Superior temporal gyrus (tissue), 1 donor: ENCODE measurements around the gene STRN.
"Not testable (repeated sequence)": the region's sequence is repeated elsewhere in the genome, so short reads cannot be mapped to it uniquely, and the experiment has no call there.

ENCODE experiments used
- DNase-seq: peaks from one replicate; pipeline ENCODE4 v3.0.0-alpha.2; 2016; ENCODE audit errors: extremely low spot score

The STRN gene, protein sequence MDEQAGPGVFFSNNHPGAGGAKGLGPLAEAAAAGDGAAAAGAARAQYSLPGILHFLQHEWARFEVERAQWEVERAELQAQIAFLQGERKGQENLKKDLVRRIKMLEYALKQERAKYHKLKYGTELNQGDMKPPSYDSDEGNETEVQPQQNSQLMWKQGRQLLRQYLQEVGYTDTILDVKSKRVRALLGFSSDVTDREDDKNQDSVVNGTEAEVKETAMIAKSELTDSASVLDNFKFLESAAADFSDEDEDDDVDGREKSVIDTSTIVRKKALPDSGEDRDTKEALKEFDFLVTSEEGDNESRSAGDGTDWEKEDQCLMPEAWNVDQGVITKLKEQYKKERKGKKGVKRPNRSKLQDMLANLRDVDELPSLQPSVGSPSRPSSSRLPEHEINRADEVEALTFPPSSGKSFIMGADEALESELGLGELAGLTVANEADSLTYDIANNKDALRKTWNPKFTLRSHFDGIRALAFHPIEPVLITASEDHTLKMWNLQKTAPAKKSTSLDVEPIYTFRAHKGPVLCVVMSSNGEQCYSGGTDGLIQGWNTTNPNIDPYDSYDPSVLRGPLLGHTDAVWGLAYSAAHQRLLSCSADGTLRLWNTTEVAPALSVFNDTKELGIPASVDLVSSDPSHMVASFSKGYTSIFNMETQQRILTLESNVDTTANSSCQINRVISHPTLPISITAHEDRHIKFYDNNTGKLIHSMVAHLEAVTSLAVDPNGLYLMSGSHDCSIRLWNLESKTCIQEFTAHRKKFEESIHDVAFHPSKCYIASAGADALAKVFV

DNA sequence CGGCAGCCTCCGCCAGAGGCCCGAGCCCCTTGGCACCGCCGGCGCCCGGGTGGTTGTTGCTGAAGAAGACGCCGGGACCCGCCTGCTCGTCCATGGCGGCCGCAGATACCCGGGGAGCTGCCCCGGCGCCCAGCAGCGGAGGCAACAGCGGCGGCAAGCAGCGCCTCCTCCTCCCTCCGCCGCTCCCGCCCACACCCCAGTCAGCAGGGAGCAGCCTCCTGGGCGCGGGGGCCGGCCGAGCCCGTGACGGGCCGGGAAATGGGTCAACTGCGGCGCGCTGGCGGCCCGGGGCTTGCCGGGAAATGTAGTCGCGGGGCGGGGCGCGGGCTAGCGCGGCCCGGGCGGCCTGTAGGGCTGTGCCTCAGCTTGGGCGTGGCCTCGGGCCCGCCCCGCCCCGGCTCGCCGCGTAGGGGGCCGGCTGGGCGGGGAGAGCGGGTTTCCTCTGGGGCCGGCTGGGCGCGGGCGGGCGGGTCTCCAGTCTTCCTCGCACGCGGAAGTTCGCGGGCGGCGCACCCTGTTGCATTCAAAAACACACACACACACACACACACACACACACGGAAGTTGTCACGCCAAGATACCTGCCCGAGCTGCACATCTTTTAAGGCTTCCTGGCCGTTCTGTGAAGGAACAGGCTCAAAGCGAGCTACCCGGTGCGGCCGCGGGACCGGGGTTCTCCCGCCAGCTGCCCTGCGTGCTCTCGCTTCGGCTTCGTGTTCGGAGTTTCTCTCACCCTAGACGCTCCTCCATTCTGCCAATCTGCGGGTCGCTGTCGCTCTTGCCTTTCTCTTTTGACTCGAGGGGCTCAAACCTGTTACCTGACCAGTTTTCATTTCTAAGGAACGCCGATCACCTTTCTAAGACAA lies at the start of gene STRN:
Gene STRN (minus strand): TSS at position 167 of the 866 bp plus-strand sequence. CDS start 73 bp downstream, at position 94.
- peak; percentile 95 for DNase-seq

DNA sequence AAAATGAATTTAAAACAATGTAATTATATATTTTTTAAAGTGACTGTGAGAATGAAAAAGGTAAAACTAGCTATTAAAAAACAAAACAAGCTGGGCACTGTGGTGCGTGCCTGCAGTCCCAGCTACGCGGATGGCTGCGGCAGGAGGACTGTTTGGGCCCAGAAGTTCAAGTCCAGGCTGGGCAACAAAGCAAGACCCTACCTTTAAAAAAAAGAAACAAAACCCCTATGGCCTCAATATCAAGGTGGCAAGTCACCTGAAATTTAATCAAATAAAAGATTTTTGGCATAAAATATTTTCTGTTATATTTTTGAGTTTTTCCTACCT lies 46.9 kb upstream of the STRN start:
- no peak for DNase-seq

DNA sequence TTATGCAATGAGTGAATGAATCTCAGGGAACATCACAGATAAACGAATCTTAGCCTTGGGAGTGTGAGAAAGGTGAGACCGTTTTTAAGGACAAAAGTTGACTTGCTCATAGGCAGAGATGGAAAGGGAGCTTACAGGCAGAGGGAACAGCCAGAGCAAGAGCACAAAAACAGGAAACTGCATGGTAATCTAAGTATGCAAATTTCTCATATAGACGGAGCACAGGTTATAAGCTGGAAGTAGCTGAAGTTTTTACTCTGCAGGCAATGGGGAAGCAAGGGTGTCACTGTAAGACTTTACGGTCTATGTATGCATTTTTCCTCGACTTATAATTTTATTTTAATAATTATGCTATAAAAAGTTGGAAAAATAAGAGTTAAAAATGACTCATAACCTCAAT lies 44.8 kb upstream of the STRN start:
- DNase-seq = no peak

DNA sequence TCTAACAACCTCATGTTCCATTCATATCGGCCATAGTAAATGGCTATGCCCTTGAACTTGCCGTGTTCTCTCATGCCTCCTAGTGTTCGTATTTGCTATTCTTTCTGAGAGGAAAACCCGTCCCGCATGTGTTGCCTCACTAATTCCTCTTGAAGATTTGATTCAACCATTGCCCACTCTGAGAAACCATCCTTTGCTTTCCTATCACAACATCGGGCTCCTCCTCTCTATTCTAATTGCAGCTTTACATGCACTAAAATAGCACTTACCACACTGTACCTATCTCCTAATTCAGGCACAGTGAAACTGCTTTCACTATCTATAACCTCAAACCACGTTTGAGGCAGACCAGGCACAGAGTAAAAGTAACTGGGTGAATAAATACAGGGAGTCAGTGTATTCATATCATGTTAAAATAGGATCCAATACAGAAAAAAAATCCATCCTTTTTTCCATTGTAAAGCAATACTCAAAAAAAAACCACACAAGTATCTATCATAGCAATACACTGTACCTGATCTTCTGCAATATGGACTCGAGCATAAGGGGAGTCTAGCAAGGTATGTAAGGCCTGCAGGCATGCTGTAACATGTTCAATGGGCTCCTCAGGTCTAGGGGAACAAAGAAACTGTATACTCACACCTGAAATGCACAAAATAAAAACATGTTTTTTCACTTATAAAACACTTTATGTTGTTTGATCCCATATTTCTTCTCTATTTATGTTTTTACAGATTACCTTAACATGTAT lies 39.0 kb upstream of the STRN start:
- DNase-seq = peak; percentile 47

DNA sequence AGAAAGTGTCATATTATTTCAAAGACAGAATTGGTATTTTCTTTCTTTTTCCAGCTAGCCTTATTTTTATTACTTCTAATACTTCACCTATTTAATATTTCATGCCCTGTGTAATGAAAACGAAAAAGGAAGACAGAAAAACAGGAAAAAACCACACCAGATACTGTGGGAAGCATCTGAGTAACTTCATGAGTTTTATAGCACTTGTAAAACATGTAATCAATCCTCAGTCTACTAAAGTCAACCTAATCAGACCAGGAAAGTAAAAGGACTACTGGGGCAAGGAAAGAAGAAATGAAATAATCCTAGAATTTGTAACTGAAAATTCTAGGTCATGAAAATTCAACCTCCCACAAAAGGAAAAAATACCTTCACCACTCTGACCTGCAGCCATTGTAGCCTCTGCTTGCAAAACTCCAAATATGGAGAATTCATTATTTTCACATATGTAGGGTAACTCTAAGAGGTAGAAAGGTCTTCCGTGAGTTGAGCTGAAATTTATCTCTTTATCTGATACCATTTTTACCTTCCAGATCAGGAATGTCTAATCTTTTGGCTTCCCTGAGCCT lies 34.7 kb upstream of the STRN start:
- DNase-seq = no peak

DNA sequence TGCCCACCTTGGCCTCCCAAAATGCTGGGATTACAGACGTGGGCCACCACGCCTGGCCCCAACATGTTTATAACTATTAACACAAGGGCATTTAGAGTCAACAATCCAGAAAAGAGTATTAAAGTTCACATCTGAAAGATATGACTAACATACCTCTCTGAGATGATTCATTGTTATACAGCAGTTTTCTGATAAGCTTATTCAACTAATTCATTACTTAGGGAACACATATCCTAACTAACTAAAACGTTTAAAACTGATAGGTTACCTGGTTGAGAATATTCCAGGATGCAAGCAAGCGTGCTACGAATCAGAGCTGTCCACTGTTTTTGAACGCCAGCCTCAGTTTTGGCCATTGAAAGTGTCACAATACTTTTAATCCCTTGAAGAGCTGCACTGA lies 34.0 kb upstream of the STRN start:
- no peak for DNase-seq

DNA sequence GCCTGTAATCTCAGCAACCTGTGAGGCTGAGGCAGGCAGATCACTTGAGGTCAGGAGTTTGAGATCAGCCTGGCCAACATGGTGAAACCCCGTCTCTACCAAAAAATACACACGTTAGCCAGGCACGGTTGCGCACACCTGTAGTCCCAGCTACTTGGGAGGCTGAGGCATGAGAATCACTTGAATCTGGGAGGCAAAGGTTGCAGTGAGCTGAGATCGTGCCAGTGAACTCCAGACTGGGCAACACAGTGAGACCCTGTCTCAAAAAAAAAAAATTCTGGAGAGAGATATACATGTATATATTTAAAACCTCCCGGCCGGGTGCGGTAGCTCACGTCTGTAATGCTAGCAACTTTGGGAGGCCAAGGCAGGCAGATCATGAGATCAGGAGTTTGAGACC lies 33.1 kb upstream of the STRN start:
- not testable (repeated sequence) for DNase-seq

DNA sequence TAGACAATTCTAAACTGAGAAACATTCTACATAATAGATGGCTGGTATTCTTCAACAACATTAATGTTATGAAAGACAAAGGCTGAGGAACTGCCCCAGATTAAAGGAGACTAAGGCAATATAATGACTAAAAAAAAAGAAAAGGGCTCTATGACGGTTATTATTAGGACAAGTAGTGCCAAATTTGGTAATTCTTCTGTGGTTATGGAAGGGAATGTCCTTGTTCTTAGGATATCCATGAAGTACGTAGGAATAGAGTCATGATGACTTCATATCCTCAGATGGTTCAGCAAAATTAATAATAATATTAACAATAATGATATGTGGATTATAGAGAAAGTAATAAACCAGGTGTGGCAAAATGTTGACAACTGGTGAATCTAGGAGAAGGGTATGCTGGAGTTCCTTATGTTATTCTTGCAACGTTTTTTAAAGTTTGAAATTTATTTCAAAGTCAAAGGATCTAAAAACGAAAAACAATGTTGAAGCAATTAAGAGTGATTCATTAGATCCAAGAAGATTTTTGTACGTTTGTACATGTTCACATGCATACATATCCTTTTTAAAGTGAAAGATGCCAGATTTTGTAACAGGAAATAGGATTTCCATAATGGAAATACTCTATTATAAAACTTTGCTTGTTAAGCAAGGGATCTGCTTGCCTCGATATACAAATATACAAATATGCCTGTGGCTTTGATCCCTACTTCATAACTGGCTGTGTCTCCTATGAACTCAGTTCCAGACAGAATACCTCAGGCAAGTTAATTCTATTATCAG lies 27.7 kb upstream of the STRN start:
- peak; percentile 5 for DNase-seq

DNA sequence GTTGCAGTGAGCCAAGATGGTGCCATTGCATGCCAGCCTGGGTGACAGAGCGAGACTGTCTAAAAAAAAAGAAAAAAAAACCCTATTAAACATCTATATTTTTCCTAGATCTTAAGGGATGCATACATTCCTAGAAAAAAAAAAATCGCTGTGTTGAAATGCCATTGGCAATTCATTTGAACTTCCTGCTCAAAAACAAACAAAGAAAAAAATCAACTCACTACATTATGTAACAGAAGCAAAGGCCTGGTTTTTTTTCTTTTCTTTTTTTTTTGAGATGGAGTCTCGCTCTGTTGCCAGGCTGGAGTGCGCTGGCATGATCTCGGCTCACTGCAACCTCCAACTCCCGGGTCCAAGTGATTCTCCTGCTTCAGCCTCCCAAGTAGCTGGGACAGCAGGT lies 21.7 kb upstream of the STRN start:
- DNase-seq = no peak

DNA sequence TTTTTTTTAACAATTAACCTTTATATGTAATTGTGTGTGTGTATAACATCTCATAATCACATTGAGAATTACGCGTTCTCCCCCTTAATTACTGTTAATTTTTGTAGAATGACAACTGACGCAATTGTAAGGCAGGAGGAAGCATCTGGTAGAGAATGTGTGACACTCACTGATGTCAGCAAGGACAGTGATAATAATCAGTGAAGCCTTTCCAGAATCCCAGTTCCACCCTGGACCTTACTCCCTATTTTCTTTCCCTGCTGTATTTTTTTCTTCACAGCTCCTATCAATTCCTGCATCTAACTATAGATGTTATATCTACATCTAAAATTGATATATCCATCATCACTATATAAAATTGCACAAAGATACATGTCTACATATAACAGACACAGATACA lies 16.1 kb upstream of the STRN start:
- no peak for DNase-seq

DNA sequence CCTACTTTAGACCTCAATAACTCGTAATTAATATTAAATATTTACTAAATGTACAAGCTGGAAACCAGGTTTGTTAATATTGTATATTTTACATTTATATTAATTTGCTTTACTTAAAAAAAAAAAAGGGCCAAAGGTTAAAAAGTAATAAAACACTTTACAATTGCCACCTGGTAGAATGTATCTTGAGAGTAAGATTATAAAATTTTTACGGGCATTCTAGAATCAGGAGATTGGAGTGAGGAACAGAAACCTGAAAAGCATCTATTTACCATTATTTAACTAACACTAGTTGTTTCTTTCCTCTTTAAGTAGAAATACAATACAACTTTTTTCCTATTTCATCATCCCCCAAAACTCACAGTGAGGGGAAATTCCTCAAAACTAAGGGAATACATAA lies 15.6 kb upstream of the STRN start:
- no peak for DNase-seq

DNA sequence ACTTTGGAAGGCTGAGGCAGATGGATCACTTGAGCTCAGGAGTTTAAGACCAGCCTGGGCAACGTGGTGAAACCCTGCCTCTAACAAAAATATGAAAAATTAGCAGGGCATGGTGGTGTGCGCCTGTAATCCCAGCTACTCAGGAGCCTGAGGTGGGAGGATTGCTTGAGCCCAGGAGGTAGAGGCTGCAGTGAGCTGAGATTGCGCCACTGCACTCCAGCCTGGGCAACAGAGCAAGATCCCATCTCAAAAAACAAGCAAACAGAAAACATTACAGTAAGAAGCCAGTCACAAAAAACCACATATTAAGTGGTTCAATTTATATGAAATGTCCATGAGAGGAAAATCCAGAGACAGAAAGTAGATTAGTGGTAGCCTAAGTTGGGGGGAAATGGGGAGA lies 12.7 kb upstream of the STRN start:
- not testable (repeated sequence) for DNase-seq

DNA sequence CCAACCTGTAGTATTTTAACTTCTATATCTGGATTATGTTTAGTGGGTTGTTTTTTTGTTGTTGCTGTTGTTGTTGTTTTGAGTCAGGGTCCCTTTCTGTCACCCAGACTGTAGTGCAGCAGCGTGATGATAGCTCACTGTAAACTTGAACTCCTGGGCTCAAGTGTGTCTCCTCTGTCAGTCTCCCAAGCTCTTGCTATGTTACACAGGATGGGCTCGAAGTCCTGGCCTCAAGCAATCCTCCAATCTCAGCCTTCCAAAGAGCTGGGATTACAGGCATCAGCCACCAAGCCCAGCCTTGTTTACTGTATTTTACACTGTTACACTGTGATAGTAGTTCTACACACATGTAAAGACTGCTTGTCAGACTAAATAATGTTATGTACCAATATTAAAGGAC lies 9.7 kb upstream of the STRN start:
- no peak for DNase-seq

DNA sequence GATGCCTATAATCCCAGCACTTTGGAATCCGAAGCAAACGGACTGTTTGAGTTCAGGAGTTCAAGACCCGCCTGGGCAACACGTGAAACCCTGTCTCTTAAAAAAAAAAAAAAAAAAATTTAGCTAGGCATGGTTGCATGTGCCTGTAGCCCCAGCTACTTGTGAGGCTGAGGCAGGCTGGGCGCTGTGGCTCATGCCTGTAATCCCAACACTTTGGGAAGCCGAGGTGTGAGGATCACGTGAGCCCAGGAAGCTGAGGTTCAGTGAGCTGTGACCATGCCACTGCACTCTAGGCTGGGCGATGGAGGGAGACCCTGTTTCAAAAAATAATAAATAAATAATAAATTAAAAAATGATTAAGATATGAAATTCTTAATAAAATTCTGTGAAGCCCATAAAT lies 9.0 kb upstream of the STRN start:
- no peak for DNase-seq

DNA sequence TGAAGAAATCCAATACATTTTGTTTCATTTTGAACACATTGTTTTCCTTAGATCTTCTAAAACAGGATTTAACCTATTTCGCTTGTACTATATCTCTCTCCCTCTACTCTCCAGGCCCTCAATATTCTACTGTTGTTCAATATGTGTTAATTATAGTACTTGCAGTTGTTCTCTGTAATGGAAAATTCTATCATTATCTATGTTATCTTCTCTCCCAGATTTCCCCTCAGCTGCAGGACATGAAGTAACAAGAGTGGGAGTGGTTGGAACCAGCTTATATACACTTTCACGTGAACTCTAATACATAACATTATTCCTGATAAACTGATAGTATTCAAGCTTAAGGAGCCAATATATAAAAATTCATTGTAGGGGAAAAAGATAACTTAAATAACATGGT lies 7.0 kb upstream of the STRN start:
- DNase-seq = peak; percentile 4

DNA sequence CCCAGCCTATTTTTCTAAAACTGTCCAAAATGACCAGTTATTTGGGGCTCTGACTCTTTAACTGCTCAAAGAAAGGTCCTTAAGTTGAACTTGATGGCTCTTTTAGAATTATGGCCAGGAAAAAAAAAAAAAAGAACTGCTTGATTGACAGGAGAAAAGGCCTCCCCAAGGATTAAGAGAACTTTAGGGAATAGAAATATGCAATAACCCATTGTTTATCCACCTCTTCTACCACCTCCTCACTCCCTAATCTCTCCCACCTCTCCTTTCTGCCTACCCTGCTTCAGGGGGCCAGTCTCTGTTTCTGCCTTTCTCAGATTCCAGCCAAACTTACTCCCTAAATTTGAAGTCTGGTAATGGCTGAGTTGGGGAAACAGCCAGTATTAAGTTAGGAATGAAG lies 5.7 kb upstream of the STRN start:
- DNase-seq = no peak

DNA sequence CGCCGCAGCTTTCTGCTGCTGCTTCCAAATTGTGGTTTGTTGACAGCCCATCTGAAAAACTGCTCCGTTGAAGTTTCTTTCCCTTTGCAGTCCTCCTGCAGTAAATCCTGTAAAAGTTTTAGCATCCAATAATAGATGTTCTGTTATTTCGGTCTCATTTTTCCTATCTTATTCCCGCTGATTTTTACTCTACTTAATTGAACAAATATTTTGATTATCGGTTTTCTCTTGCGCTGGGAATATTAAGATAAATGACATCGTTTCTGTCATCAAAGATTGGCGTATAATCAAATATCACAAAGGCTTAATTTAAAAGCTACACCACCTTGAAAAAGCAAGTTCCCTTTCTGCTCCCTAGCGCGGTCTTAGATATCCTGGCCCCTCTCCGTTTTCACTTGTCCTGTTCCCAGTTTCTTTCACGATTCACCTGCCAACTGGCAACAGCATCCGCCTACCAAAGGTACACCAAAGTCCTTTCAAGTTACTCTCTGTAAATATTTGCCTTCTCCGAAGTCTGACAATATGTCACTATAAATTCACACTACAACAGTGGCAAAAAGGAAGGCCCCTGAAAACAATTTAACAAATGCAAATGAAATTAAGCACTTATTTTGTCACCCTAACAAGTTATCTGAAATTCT lies 1.0 kb upstream of the STRN start:
- peak; percentile 46 for DNase-seq

DNA sequence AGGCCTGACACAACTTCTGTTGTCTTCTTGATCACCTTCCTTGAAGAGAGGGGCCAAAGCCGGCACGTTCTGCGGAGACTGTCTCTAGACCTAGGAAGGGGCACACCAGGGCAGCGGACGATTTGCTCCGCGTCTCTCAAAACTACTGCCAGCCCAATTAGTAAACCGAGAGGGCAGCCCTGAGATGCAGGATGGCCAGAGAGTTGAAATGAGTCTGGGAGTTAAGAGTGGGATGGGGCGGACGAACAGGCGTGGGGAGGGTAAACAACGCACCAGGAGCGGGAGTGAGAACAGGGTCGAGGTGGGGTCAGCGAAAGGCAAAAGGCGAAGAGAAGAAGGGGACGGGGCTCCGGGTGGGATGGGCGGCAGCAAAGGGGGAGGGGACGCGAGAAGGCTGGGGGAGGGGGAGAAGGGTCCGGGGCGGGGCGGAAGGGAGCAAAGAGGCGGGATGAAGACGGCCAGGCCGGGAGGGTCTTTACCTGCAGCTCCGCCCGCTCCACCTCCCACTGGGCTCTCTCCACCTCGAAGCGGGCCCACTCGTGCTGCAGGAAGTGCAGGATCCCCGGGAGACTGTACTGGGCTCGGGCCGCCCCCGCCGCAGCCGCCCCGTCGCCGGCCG lies 476 bp downstream of the STRN start:
- no peak for DNase-seq

DNA sequence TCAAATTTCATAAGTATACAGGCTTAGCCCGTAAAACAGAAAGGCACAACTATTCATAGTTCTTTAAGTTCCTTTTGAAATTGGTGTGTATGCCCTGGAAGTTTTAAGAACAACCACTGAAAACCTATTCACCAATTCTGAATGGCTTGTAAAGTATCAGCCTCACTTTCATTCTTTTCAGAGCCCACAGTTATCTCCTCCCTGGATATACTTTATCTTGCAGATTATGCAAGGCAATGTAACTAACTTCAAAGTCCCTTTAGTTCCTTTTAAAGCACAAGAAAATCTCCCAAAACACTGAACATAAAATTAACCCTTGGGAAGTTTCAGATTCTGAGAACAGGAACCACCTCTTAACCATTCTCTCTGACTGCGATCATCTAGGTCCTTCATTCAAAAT lies 1.1 kb downstream of the STRN start:
- DNase-seq = no peak
